GM18867 (cell line): ENCODE data around the gene OGDH.

Source experiments
- ATAC-seq: cut with Tn5 transposase; IDR thresholded peaks from one replicate; pipeline ENCODE4 v1.9.1; 2021; ENCODE audit warnings: mild to moderate bottlenecking, moderate library complexity; ENCODE audit not compliant: unreplicated experiment

The OGDH gene

DNA sequence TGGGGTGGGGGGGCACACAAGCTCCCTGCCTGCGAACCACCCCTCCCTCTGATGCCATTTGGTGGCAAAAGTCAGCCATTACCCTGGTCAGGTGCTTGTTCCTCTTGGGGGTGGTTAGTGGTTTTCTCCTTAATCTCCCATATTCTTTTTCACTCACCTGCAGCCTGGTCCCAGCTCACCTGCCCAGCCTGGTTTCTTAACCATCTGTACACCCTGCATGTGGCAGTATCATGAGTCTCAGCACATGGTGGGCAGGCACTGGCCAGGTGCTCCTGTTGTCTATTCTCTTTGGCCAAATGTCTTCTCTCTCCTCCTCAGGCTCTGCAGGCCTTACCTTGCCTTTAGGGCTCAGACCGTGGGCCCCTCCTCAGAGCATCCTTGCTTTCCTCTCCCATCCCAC lies 30.5 kb downstream of the OGDH start:
- no peak for ATAC-seq

DNA sequence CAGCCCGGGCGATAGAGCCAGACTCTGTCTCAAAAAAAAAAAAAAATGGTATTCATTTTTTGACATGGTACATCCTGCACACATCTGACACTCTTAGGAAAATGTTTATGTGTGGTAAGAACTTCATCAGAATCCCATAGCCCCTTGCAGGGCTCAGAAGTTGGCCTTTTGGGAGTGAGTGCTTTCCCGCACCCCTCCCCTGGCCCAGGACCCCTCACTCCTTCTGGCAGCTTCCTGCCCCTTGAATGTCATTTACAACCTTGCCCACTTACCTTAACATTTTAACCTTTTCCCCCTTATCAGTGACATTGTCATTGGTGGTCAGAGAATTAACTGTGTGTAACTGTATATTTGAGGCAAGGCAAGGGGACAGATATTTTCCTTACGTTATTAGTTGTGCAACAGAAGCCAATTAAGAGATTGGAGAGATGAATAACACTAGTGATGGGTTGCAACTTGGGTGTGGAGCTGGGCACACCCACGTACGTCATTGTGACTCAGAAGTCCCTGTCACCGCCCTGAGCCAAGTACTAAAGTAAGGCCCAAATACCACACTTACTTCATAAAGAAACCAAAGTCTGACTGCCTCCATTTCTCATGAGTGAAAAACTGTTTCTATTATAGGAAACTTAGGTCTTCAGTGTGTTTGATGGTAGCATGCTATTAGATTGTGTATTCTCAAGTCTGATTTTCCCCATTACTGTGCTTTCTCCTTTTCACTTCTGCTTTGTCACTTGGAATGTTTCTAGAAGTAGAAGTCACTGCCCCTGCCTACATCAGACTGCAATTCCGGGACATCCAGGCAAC lies 31.6 kb downstream of the OGDH start:
- ATAC-seq, result peak; percentile 53

DNA sequence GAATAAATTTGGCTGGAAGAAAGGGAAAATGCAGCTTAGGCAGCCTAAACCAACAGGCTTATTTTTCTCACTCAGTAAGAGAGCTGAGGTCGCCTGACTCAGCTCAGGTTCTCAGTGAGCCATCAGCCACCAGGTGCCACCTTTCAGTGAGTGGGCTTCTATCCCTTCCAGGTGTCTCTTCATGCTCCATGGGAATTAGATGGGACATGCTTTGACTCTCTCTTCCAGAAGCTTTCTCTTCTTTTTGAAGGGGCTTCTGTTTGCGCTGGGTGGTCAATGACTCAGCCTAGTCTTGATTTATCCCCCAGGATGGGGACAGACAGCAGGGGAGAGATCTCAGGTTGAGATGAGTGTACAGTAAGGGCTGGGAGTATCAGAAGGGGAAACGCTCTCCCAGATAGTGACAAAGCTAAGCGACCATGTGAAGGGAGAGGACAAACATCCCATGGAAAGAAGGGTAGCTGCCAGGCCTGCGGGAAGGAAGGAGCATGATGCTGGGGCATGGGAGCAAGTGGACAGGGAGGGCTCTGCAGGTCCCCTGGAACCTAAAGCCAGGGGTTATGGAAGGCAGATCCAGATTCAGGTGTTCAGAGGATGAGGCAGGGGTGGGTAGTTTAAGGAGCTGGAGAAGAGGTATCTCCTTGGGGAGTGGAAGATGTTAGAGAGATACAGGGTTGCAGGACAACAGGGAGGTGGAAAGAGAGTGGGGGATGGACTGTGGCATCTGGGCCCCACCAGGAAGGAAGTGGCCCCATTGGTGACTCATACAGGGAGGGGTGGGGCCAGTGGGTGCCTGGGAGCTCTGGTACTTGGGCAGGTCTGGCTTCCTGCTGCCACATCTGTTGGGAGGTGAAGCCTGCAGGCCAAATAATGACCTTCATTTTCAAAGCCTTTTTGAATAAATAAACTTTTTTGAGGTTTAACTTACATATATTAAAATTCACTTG lies 32.5 kb downstream of the OGDH start:
- peak; percentile 80 for ATAC-seq

DNA sequence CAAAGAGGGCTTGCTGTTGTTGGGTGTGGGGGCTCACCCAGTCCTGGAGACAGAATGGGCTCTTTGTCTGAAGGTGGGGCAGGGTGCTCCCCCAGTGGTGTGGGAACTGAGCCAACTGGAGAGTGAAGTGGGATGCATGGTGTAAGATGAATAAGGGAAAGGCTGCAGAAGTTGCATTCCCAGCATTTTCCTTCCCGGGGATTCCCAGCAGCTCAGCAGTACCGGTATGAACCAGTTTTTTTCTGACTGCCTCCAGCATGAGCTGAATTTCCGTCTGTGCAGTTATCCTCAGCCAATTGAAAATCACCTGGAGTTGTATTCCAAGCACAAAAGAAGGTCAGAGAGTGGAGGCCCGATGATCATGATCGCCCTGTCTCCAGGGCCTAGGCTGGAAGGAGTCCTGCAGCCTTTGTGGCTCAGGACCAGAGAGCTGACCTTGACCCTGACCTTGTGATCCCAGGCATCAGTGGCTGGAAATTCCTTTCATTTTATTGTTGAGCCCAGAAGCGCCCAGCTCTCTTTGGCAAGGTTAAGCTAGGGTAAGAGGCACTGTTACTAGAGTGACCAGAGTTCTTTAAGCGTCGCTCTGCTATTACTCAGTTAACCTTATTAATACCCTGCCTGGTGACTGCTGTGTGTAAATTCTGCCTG lies 33.4 kb downstream of the OGDH start:
- ATAC-seq, result no peak

DNA sequence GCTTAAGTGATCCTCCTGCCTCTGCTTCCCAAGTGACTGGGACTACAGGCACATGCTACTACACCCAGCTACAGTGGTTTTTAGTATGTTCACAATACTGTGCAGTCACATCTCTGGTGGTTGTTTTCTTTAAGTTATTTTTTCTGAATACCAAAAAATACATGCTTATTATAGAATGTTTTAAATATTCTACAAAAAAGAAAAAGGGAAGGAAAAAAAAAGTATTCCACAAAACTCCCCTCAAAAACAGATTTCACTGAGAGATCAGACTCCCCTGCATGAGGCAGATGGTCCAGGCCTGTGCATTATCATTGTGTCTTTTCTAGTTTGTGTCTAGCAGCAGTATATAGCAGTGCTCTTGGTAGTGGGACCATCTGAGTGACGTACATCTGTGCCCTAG lies 36.8 kb downstream of the OGDH start:
- ATAC-seq, result no peak

DNA sequence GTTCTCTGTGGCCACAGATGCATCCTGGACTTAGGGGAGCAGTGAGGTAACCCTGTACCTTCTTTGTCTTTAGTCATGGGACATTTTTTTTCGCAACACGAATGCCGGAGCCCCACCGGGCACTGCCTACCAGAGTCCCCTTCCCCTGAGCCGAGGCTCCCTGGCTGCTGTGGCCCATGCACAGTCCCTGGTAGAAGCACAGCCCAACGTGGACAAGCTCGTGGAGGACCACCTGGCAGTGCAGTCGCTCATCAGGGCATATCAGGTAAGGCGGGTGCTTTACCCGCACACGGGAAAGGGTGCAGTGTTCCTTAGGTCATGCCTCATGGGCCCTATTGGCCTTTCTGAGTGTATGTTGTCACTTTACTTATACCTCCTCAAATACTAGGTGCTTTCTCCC lies 38.8 kb downstream of the OGDH start:
- no peak for ATAC-seq

DNA sequence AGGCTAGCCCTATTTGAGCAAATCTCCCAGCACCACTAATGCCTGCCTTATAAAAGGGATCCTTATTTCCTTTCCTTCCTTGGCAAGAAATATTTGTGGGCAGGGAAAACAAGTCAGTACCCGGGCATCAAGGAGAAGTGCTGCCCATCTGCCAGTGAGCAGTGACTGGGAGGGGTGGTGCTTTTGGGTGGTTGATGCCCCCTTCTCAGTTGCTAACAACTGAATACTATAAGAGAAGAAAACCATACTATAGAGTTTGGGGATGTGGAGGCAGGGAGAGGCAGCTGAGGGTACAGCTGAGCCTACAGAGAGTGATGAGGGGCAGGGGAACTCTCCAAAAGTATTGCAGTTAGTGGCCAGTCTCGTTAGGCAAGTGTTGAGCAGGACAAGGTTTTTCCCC lies 39.3 kb downstream of the OGDH start:
- ATAC-seq, result no peak

DNA sequence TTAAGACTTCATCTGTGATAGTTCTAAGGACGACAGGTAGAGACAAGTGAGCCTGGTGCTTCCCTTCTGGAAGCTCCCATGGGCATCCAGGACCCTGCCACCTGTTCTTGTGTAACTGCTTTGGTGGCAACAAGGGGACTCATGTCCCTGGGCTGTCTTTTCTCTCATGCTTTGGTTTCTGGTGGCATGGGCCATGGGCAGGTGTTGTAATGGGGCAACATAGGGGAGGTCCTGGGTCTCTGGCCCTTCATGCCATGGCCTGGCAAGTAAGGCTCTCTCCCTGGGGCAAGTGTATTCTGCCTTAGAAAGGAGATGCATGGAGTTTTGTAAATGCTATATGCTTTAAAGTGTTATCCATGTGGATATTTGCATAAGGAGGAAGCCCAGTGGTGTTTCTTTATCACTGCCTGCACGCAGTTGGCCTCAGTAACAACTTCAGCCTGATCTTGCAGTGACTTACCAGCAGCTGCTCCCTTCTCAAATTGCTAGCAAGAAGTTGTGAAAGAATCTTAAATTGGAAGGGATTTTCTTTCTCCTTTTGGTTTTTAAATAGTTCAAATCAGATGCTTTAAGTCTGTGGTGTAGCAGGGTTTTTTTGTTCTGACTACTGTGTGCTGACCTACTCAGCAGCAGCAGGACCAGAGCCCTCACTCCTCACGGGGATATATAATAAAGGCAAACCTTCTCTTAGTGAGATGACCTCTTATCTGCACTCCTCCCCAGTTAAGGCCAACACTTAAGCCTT lies 39.9 kb downstream of the OGDH start:
- no peak for ATAC-seq

DNA sequence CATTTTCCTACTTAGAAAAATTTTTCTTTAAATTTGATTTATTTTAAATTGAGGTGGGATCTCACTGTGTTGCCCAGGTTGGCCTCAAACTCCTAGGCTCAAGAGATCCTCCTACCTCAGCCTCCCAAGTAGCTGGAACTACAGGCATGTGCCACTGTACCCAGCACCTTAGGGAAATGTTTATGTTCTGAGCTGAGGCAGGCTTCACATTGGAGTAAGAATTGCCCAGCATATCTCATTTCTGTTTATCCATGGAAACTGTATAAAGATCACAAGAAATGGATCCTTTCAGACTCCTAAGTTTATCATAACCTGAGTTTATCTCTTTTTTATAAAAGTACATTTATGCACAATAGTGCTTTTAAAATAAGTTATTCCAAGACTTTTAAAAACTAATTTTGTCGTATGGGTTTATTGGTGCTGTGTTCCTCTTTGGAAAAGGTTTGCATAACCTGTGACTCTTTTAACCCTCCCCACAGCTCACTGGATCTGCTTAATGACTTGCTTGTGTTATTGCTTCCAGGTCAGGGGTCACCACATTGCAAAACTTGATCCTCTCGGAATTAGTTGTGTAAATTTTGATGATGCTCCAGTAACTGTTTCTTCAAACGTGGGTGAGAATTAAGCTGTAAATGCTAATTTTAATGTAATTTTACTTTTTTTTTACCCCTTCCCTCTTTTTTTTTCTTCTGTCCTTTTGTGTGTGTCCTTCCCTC lies 40.7 kb downstream of the OGDH start:
- ATAC-seq, result no peak

DNA sequence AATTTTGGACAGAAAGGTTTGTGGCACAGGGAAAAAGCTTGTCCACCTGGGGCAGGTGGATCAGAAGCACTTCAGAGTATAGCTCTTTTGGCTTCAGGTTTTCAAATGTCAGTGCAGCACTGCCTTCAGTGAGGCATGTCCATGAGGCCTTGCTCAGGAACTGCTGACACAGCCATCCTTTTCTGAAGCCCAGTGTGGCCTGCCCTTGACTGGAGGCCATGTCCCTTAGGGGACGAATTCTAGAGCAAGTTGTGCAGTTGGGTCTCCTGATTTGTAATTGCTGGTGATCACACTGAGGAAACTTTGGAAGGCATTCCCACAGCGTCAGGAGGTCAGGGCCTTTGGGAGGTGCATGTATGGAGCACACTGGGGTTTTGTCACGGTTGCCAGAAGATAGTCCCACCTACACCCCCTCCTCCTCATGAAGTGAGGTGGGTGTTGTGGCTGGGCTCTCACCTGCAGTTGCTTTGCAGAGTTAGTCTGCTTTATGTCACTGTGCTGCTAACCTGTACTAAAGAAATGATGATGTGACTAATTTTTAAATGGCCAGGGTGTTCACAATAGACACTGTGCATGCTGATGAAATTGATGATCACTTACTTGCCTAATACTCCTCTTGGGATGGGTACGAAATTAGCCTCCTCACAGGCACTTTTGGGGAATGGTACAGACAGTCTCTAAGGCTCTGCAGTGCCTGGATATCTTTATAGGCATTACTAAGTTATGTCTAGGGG lies 41.7 kb downstream of the OGDH start:
- no peak for ATAC-seq

DNA sequence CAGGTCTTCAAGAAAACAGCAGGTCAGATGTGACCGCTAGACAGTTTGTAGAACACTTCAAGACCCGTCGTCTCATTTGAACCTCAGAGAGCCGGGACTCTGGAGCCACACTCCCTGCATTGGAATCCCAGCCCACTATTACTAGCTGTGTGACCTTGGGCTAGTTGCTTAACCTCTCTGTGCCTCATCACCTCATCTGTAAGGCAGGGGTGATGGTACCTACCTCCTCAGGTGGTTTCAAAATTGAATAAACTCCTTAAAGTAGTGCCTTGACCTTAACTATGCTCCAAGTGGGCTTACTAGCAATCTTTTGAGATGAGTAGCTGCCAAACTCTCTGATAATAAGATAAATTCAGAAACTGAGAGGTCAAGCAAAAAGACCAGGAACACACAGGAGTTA lies 43.8 kb downstream of the OGDH start:
- ATAC-seq, result no peak

DNA sequence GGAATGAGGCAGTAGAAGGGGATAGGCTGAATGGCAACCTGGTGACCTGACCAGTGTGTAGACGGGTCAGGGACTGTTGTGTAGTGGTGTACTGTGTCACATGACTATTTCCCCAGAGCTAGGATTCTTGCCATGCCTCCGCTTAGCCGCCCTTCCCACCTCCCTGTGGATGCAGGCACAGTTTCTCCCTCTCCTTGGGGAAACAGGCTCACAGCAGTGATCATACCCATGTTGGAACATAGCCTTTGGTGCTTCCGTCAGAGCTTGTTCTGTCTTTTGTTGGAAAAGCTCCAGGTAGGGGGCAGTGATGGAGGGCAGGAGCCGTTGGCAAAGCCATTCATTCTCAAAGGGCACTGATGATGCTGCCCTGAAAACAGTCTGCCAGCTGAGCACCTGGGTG lies 44.3 kb downstream of the OGDH start:
- no peak for ATAC-seq

DNA sequence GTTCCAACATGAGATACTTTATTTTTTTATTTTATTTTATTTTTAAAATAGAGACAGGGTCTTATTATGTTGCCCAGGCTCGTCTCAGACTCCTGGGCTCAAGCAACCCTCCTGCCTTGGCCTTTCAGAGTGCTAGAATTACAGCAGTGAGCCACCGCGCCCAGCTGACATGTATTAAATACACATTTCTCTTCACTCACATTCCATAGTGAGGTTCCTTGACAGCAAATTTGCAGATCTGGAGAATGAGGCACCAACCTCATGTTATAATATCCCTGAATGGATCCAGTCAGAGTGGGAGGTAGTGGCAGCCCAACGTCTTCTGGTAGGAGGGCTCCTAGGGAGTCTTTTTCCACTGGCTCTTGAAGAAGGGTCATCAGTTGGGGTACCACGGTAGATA lies 46.1 kb downstream of the OGDH start:
- no peak for ATAC-seq

DNA sequence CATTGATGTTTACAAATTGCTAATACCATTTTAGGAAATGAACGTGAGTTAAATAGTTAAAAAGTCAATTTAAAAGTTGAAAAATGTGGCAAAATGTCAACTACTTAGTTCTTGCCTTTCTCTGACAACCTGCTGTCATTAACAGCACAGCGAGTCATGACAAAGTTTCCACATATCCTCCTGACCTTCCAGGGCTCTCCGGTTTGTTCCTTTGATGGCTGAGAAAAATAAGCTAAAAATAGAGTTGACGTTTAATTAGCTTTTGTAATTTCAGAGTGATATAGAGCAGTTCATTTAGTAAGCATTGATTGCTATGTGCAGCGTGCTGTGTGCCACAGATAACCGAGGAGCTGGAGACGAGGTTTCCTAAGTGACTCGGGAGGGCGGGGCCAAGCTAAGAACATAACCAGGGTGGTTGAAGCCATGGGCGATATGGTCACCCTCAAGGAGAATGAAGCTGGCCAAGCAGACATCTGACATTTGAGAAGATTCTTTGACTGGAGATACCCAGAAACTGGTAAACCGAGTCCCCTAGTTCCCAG lies 47.9 kb downstream of the OGDH start:
- no peak for ATAC-seq

DNA sequence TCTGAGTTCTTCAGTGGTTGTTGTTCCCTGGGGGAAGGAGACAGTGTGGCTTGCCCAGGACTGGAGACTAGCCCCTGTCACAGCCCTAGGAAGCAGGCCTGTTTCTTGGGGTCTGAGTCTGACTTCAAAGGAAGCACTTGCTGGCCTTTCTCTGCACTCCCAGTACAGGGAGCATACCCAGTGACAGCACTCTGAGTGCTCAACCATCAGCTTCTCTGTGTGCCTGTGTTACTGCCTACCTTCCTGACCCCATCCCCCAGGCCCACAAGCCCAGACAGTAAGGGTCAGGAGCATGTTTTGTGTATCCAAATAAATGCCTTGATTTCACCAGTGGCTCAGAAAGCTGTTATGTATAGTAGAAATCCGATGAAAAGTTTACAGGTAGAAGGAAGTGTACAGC lies 48.9 kb downstream of the OGDH start:
- no peak for ATAC-seq

DNA sequence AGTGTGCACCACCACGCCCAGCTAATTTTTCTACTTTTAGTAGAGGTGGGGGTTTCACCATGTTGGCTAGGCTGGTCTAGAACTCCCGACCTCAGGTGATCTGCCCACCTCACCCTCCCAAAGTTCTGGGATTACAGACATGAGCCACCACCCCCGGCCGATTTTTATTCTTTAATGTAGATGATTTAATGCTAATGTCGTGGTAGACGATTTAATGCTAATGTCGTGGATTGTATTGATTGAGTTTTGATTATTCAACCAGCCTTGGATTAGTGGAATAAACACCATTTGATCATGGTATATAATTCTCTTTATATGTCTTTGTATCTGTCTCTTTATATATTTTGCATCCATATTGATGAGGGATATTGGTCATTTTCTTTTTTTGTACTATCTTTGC lies 52.6 kb downstream of the OGDH start:
- no peak for ATAC-seq

DNA sequence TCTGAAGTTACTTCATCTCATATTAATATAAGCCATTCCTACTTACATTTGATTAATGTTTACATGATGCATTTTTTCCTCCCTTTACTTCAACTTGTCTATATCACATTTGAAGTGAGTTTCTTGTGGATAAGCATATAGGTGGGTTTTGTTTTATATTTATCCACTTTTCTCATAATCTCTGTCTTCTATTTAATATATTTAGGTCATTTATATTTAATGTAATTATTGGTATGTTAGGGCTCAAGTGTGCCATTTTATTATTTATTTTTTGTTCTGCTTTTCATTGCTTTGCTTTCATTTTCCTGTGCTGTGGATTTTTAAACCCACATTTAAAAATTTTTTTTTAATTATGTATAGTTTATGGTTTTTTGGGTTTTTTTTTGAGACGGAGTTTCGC lies 54.8 kb downstream of the OGDH start:
- ATAC-seq, result no peak

DNA sequence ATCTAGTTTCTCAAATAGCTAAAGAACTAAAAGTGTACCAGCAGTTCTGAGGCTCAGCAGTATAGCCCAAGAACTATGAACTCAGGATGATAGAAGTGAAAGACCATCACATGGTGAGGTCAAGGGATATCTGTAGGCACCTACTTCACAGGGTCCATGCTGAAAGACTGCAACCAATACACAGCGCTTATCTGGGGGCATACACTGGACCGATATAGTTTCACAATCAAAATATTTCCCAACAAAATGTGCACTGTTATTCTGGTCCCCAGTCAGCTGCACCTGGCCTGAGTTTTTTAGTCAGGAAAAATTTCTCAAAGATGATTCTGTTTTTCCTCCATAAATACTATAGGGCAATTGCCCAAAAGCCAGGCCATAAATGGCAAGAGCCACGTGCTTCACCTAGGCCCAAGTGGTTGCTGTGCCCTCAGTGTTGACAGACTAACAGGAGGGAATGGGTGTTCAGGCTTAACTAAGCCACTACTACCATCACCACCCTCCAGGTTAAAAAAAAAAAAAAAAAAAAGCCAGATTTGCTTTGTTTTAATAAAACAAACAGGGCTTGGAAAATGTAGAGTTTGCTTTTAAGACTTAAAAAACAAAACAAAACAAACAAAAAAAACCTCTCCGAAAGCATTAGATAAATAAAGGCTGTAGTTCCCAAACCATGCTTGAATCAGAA lies 58.5 kb downstream of the OGDH start:
- ATAC-seq, result no peak
